HepG2 (cell line): ENCODE measurements around the gene MARCHF11. TPM values are rescaled to one million over a fixed set of nuclear protein-coding genes. Genes with fewer than 3 reads are reported as not detected.

ENCODE experiments used
- ATAC-seq: fragments of 200-7000 bp; cut with Tn5 transposase; 3 replicates; pipeline ENCODE4 v1.9.1; 2020; ENCODE audit warnings: mild to moderate bottlenecking, moderate library complexity
- BruUV-seq: library from RNA; stranded (reverse); fragments of 400-500 nt; replicated peaks from 2 replicates; lab custom pipeline; 2021; lab: Mats Ljungman, UMichigan
- CTCF ChIA-PET: fragments of 300-600 bp; formaldehyde crosslinking; extraction: SDS; loops from one replicate; lab custom pipeline; 2021; ENCODE audit warnings: low total read pairs, inconsistent platforms, low intra/inter-chr PET ratio; lab: Yijun Ruan, JAX
- POLR2A ChIA-PET: fragments of 350-600 bp; sonication (Branson Sonifier 250); formaldehyde crosslinking; loops from one replicate; lab custom pipeline; 2020; ENCODE audit warnings: antibody characterized with exemption, inconsistent platforms; lab: Yijun Ruan, JAX
- DNase-seq: peaks from one replicate; pipeline ENCODE4 v3.0.0-alpha.2; 2015; ENCODE audit warnings: low spot score
- FAIRE-seq: peaks from 3 replicates; lab custom pipeline; 2011; peaks lifted over from hg19 to GRCh38; lab: Jason Lieb, UNC
- H2AFZ ChIP-seq: one replicate; pipeline ENCODE4 v1.6.1; 2011; ENCODE audit warnings: low read length, inconsistent platforms
- H3K27ac ChIP-seq: fragments of 300-600 bp; 3 replicates; pipeline ENCODE4 v1.8.0; 2011; ENCODE audit warnings: mixed run types, mild to moderate bottlenecking, mixed read lengths, low read length, inconsistent platforms; ENCODE audit not compliant: insufficient read depth; ENCODE audit errors: extremely low read length
- H3K27me3 ChIP-seq, 2 experiments: fragments of 200-600 bp in 1 of 2; 2 replicates in 1 of 2; 3 replicates in 1 of 2; pipeline versions ENCODE4 v1.6.0 to v1.8.0; 2011; ENCODE audit warnings: low read length in 2 of 2, mild to moderate bottlenecking in 2 of 2, moderate library complexity in 2 of 2, inconsistent platforms in 1 of 2; ENCODE audit not compliant: insufficient read depth in 2 of 2, control insufficient read depth in 1 of 2
- H3K36me3 ChIP-seq, 2 experiments: fragments of 200-600 bp in 1 of 2; replicated peaks in 1 of 2; 2 replicates in 1 of 2; 3 replicates in 1 of 2; pipeline versions ENCODE4 v1.5.1 to v1.8.0; 2011; ENCODE audit warnings: low read length in 2 of 2, inconsistent platforms in 1 of 2; ENCODE audit not compliant: insufficient read depth in 2 of 2, control insufficient read depth in 1 of 2
- H3K4me1 ChIP-seq: 2 replicates; pipeline ENCODE4 v1.5.1; 2012; ENCODE audit warnings: low read length, inconsistent platforms; ENCODE audit not compliant: insufficient read depth
- H3K4me2 ChIP-seq: 2 replicates; pipeline ENCODE4 v1.6.0; 2011; ENCODE audit warnings: low read depth, low read length, inconsistent platforms
- H3K4me3 ChIP-seq, 3 experiments: fragments of 200-600 bp in 1 of 3; sonication (generic), shearing (Covaris generic) in 1 of 3; replicated peaks in 1 of 3; 2 replicates each; pipeline ENCODE4 v1.5.1; 2011 to 2016; ENCODE audit warnings: low read length in 3 of 3, inconsistent platforms in 2 of 3, low read depth in 2 of 3, mild to moderate bottlenecking in 2 of 3, control low read depth in 1 of 3, mixed read lengths in 1 of 3; ENCODE audit not compliant: insufficient read depth in 1 of 3
- H3K79me2 ChIP-seq: one replicate; pipeline ENCODE4 v1.6.1; 2011; ENCODE audit warnings: low read length, inconsistent platforms; ENCODE audit not compliant: insufficient read depth
- H3K9ac ChIP-seq: 2 replicates; pipeline ENCODE4 v1.6.0; 2011; ENCODE audit warnings: mild to moderate bottlenecking, low read depth, low read length, inconsistent platforms; ENCODE audit not compliant: insufficient read depth
- H3K9me3 ChIP-seq: 2 replicates; pipeline ENCODE4 v1.5.1; 2012; ENCODE audit warnings: mild to moderate bottlenecking, low read length
- H4K20me1 ChIP-seq: 2 replicates; pipeline ENCODE4 v1.6.0; 2011; ENCODE audit warnings: inconsistent platforms, mild to moderate bottlenecking, low read length, moderate library complexity; ENCODE audit not compliant: insufficient read depth
- FOXP1 ChIP-seq, 2 experiments: fragments of 450-650 bp in 1 of 2; IDR thresholded peaks; 2 replicates each; pipeline ENCODE4 v1.6.1; 2017 to 2018; ENCODE audit warnings: antibody characterized with exemption in 1 of 2
- PITX1 ChIP-seq: sonication (generic); formaldehyde crosslinking; IDR thresholded peaks from 2 replicates; pipeline ENCODE4 v1.5.1; 2020; ENCODE audit warnings: mild to moderate bottlenecking, missing genetic modification reagents
- TGIF2 ChIP-seq: IDR thresholded peaks from 2 replicates; pipeline ENCODE4 v1.6.1; 2016; ENCODE audit warnings: control low read depth, missing compliant biosample characterization
- ZNF17 ChIP-seq: sonication (generic); formaldehyde crosslinking; IDR thresholded peaks from 2 replicates; pipeline ENCODE4 v1.5.0; 2020; ENCODE audit warnings: mild to moderate bottlenecking, missing genetic modification reagents
- WGBS: methylation state at CpG from one replicate; pipeline ENCODE4 v1.1.6; 2017; ENCODE audit warnings: low lambda C conversion rate; 5-methylcytosine and 5-hydroxymethylcytosine counted together
- in situ Hi-C: cut with HindIII; loops from 2 replicates; pipeline ENCODE4 v1.10.0; 2017; ENCODE audit warnings: low pct_unique_long_range_greater_than_20kb; ENCODE audit not compliant: extremely low pct_ligation_motif_present
- intact Hi-C: fragments of 100-400 bp; cut with micrococcal nuclease; formaldehyde crosslinking; loops from one replicate; pipeline ENCODE4 v1.10.0; 2022; ENCODE audit not compliant: unreplicated experiment
- polyA plus RNA-seq, 8 experiments: library from polyadenylated mRNA; depleted of rRNA in 3 of 8; stranded (reverse) in 7 of 8; unstranded in 1 of 8; fragments of >200 nt; fragmentation: Illumina TruSeq in 4 of 8; extraction: Trizol in 4 of 8; gene quantifications; 2 replicates each; pipeline versions ENCODE4 v1.2.1 to v1.2.3, GENCODE V29; 2011 to 2016; ENCODE audit warnings: low read depth in 4 of 8, missing spikeins in 1 of 8, mixed read lengths in 1 of 8; ENCODE audit not compliant: insufficient read depth in 1 of 8
- total RNA-seq, 5 experiments: library from RNA; depleted of rRNA; stranded (reverse); fragments of >200 nt; fragmentation: Illumina TruSeq; extraction: Trizol; gene quantifications; 2 replicates each; pipeline ENCODE4 v1.2.3, GENCODE V29; 2016; ENCODE audit warnings: low read depth in 1 of 5
- TF ChIP-seq, protein P1 (sequence below): sonication (generic); formaldehyde crosslinking; IDR thresholded peaks from 2 replicates; pipeline ENCODE4 v1.5.0; 2020; ENCODE audit warnings: mild to moderate bottlenecking, missing genetic modification reagents

The MARCHF11 gene
- total and polyA plus RNA-seq, 2 of the 13 experiments (the other 11 are each of a cell fraction or from before 2014, with no cell fraction given) = not detected

DNA sequence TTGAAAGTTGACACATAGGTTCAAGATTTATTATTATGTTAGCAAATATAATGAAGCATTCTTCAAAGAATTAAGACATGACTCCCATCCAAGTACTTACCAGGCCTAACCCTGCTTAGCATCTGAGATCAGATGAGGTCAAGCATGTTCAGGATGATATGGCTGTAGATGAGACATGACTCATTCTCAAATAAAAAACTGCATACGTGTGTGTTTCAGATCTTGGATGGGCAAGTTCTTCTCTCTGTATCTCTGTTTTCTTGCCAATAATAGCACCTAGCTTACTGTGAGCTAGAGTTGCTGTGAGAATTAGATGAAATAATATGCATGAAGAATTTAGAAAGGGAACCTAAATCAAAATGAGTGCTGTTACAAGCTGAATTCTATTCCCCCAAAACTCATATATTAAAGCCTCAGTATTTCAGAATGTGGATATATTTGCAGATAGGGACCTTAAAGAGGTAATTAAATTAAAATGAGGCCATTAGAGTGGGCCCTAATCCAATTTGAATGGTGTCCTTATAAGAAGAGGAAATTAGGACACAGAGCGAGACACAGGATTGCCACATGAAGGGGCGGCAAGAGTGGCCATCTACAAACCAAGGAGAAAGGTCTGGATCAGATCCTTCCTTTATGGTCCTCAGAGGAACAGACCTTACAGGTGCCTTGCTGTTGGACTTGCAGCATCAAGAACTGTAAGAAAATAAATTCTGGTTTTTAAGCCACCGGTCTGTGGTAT lies 146.2 kb downstream of the MARCHF11 start:
- intact Hi-C loops (no loop called here), in situ Hi-C loops (no loop called here)
- Histone ChIP-seq H3K9me3 (peaks cover 6% of the 10 kb centered on the region; the same call in 1 of the 2 replicates), H3K4me1 (no peaks in the 10 kb centered on the region), H3K79me2 (no peaks in the 10 kb centered on the region), H3K27ac (no peak overlapping the region), H3K36me3 (no peaks in the 10 kb centered on the region), H3K4me3 (no peak overlapping the region), H3K9ac (no peak overlapping the region), H2AFZ (no peak overlapping the region), H3K27me3 (no peaks in the 10 kb centered on the region; a peak in 1 of 5 replicates), H4K20me1 (no peaks in the 10 kb centered on the region), H3K4me2 (no peak overlapping the region)
- no TSS peak for BruUV-seq
- TF ChIP-seq, protein P1, sequence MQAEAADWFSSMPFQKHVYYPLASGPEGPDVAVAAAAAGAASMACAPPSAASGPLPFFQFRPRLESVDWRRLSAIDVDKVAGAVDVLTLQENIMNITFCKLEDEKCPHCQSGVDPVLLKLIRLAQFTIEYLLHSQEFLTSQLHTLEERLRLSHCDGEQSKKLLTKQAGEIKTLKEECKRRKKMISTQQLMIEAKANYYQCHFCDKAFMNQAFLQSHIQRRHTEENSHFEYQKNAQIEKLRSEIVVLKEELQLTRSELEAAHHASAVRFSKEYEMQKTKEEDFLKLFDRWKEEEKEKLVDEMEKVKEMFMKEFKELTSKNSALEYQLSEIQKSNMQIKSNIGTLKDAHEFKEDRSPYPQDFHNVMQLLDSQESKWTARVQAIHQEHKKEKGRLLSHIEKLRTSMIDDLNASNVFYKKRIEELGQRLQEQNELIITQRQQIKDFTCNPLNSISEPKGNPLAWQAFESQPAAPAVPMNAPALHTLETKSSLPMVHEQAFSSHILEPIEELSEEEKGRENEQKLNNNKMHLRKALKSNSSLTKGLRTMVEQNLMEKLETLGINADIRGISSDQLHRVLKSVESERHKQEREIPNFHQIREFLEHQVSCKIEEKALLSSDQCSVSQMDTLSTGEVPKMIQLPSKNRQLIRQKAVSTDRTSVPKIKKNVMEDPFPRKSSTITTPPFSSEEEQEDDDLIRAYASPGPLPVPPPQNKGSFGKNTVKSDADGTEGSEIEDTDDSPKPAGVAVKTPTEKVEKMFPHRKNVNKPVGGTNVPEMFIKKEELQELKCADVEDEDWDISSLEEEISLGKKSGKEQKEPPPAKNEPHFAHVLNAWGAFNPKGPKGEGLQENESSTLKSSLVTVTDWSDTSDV (CRISPR knock-in tag) = no peak
- TF ChIP-seq FOXP1 (IDR thresholded peaks at IDR 0.05) (no peak), FOXP1 (CRISPR knock-in tag; IDR thresholded peaks at IDR 0.05) (no peak), TGIF2 (CRISPR knock-in tag) (no peak), PITX1 (CRISPR knock-in tag) (no peak), ZNF17 (CRISPR knock-in tag) (no peak)
- ATAC-seq = no peak
- ChIA-PET CTCF (no interaction called here), POLR2A (no interaction called here)
- whole genome bisulfite sequencing = 80% methylated on average over 4 of the region's 4 CpGs
- no peak for DNase-seq
- FAIRE-seq = no peak
